Gastroesophageal sphincter (tissue), 4 donors: ENCODE data around the gene MATN1. TPM values are rescaled to one million over a fixed set of nuclear protein-coding genes. Genes with fewer than 3 reads are reported as not detected.

Source experiments
- ATAC-seq: fragments of 150-250 bp; one replicate; pipeline ENCODE4 v1.9.1; 2016; ENCODE audit warnings: mild to moderate bottlenecking, moderate library complexity
- H3K27ac ChIP-seq, 4 donors: fragments of 200-600 bp; sonication (generic) in 3 of 4; 1 replicate in 3 of 4; 2 replicates in 1 of 4; pipeline ENCODE4 v1.5.1; 2016 to 2019
- H3K27me3 ChIP-seq: fragments of 200-600 bp; sonication (generic); one replicate; pipeline ENCODE4 v1.5.1; 2019
- H3K36me3 ChIP-seq, 2 donors: fragments of 200-600 bp; sonication (generic); one replicate each; pipeline ENCODE4 v1.5.1; 2019; ENCODE audit warnings: control low read depth in 1 of 2
- H3K4me1 ChIP-seq, 3 donors: fragments of 200-600 bp; sonication (generic); 1 replicate in 2 of 3; 2 replicates in 1 of 3; pipeline ENCODE4 v1.5.1; 2016 to 2019; ENCODE audit warnings: control low read depth in 2 of 3
- H3K4me3 ChIP-seq, 2 donors: fragments of 200-600 bp; sonication (generic); one replicate each; pipeline ENCODE4 v1.5.1; 2019; ENCODE audit warnings: mild to moderate bottlenecking in 1 of 2, moderate library complexity in 1 of 2
- H3K9me3 ChIP-seq, 3 donors: fragments of 200-600 bp; sonication (generic); one replicate each; pipeline ENCODE4 v1.5.1; 2017 to 2019; ENCODE audit warnings: control low read depth in 2 of 3
- EP300 ChIP-seq: sonication (generic); formaldehyde crosslinking; IDR thresholded peaks from one replicate; pipeline ENCODE4 v1.6.1; 2017; ENCODE audit warnings: antibody characterized with exemption, mild to moderate bottlenecking
- POLR2A ChIP-seq, 2 donors: fragments of 450-650 bp; IDR thresholded peaks; one replicate each; pipeline ENCODE4 v1.6.1; 2017; ENCODE audit warnings: antibody characterized with exemption in 2 of 2, mild to moderate bottlenecking in 2 of 2, moderate library complexity in 1 of 2
- POLR2AphosphoS5 ChIP-seq: sonication (generic); formaldehyde crosslinking; IDR thresholded peaks from one replicate; pipeline ENCODE4 v1.6.1; 2017; ENCODE audit warnings: antibody characterized with exemption
- WGBS, 2 donors: methylation state at CpG; one replicate each; pipeline ENCODE4 v1.1.5; 2018; ENCODE audit warnings: low coverage in 1 of 2; 5-methylcytosine and 5-hydroxymethylcytosine counted together
- total RNA-seq, 4 donors: library from RNA; depleted of rRNA; stranded (reverse); fragments of >200 nt; gene quantifications; one replicate each; pipeline ENCODE4 v1.1.0, GENCODE V29; 2016
- TF ChIP-seq, protein P1 (sequence below), 4 experiments: fragments of 200-600 bp in 2 of 4; fragments of 450-650 bp in 2 of 4; sonication (generic) in 1 of 4; IDR thresholded peaks; one replicate each; pipeline ENCODE4 v1.5.1; 2017 to 2019; ENCODE audit warnings: antibody characterized with exemption in 4 of 4, mild to moderate bottlenecking in 2 of 4, moderate library complexity in 2 of 4

Gene MATN1
- total RNA-seq, 4 donors from 2014 or later: not detected

DNA sequence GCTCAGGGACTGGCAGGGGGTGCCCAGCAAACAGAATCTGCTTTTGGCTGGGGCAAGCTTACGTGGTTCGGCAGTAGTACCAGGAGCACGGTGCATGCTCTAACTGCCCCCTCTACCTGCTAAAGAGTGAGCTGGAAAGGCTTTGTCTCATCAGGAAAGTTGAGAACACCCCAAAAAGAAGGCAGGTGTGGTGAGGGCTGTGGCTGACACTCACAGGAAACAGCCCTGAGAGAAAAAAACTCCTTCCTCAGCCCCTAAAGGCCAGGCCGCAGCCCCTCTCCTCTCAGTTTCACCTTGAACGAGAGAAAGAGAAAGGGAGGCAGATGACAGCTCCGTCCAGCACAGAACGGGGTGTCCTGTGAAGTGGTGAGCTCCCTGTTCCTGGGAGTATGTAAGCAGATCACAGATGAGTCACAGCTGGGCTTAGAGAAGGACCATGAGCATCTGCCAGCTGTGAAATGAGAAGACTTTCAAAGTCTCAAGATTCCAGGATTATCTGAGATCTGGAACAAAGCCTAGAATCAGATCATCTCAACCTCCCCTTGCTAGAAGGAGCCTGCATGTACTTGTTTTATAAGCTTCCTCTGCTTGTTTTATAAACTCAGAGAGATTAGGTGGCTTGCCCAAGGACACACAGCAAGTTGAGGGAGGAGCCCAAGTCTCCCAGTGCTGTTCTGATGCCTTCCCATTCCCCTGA is 20.8 kb upstream of the MATN1 start:
- no peaks in the 10 kb centered on the region for H3K27me3 ChIP-seq
- H3K27ac ChIP-seq: peak overlapping the region in 1 of 4 donors; percentile 24
- no peak overlapping the region for H3K4me3 ChIP-seq
- peaks cover 0 to 16% (median 0%) of the 10 kb centered on the region in 3 donors for H3K4me1 ChIP-seq
- 92 to 94% methylated on average over 2 to 3 of the region's 7 CpGs for WGBS, 2 donors
- no peak for ATAC-seq
- no peaks in the 10 kb centered on the region for H3K9me3 ChIP-seq
- TF ChIP-seq POLR2A (IDR thresholded peaks at IDR 0.05): no peak
- no peaks in the 10 kb centered on the region for H3K36me3 ChIP-seq

- Histone ChIP-seq H3K27ac (peak overlapping the region in 1 of 4 donors; percentile 24), H3K4me1 (peaks cover 0 to 10% (median 0%) of the 10 kb centered on the region in 3 donors), H3K36me3 (no peaks in the 10 kb centered on the region), H3K27me3 (no peaks in the 10 kb centered on the region), H3K9me3 (no peaks in the 10 kb centered on the region), H3K4me3 (no peak overlapping the region)
- TF ChIP-seq POLR2AphosphoS5: no peak
- no peak for TF ChIP-seq EP300
- TF ChIP-seq POLR2A (IDR thresholded peaks at IDR 0.05): no peak
- TF ChIP-seq, protein P1, sequence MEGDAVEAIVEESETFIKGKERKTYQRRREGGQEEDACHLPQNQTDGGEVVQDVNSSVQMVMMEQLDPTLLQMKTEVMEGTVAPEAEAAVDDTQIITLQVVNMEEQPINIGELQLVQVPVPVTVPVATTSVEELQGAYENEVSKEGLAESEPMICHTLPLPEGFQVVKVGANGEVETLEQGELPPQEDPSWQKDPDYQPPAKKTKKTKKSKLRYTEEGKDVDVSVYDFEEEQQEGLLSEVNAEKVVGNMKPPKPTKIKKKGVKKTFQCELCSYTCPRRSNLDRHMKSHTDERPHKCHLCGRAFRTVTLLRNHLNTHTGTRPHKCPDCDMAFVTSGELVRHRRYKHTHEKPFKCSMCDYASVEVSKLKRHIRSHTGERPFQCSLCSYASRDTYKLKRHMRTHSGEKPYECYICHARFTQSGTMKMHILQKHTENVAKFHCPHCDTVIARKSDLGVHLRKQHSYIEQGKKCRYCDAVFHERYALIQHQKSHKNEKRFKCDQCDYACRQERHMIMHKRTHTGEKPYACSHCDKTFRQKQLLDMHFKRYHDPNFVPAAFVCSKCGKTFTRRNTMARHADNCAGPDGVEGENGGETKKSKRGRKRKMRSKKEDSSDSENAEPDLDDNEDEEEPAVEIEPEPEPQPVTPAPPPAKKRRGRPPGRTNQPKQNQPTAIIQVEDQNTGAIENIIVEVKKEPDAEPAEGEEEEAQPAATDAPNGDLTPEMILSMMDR (IDR thresholded peaks at IDR 0.05): no peak
- WGBS, 2 donors: 63 to 70% methylated on average over 2 to 4 of the region's 4 CpGs
- peak; percentile 16 for ATAC-seq
These were observed 20.2 kb upstream of the MATN1 start for GRCh38 chr1:30743584-30744059.

DNA sequence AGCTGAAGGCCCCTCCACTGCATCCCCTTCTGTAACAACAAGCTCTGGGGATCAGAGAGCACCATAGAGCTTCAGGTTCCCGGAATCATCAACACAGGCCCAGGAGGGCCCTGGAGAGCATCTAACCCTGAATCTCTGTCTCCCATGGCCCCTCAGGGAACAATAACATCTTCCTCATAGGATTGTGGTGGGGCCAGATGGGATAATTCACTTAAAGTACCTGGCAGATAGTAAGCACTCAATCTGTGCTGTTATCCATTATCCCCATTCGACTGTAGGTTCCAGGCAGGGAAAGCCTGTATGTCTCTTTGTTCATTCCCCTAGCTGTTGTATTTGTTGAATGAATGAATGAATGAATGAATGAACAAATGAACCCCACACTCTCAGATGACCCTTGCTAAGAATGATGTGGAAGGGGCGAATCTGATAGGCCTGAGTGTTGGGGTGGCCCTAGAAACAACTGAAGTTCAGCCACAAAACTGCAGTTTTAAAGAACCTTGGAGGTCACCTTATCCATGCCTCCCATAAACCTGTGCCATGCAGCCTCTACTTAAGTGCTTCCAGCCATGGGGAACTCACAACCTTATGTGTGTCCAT is 19.7 kb upstream of the MATN1 start:
- Histone ChIP-seq H3K27me3 (no peaks in the 10 kb centered on the region), H3K36me3 (no peaks in the 10 kb centered on the region), H3K27ac (no peak overlapping the region), H3K4me3 (no peak overlapping the region), H3K9me3 (no peaks in the 10 kb centered on the region), H3K4me1 (peaks cover 0 to 5% (median 0%) of the 10 kb centered on the region in 3 donors)
- 88 to 100% methylated on average over 1 to 2 of the region's 3 CpGs for WGBS, 2 donors
- TF ChIP-seq EP300: no peak
- no peak for TF ChIP-seq POLR2AphosphoS5
- no peak for TF ChIP-seq POLR2A (IDR thresholded peaks at IDR 0.05)
- TF ChIP-seq, protein P1 (IDR thresholded peaks at IDR 0.05): no peak
- no peak for ATAC-seq

DNA sequence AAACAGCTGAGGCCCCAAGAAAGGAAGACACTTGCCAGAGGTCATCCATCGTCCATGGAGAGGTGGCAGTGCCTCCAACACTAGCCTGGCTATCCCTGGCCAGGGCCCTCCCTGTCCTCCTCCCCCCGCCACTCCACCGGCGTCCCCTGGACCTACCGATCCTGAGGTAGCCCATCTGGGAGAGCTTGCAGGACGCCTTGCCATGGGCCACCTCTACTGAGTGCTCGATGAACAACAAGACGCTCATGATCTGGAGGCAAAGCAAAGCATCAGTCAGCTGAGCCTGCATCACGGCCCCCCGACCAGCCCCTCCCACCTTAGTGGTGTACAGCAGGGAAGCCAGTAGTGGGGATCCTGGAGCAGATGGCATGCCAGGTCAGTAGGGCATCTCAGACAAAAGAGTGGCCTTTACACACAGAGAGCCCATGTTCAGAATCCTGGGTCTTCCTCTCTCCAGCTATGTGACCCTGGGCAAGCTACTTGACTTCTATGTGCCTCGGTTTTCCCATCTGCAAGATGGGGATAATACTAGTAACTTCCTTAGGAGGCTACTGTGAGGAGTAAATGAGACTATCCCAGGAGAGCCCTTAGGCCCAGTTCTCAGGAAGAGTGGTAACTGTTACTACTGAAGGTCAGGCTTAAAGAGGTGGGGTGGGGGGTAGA is 19.0 kb upstream of the MATN1 start:
- TF ChIP-seq, protein P1 (IDR thresholded peaks at IDR 0.05): no peak
- no peak for TF ChIP-seq EP300
- no peak for TF ChIP-seq POLR2A (IDR thresholded peaks at IDR 0.05)
- no peak for TF ChIP-seq POLR2AphosphoS5
- H3K4me3 ChIP-seq: no peak overlapping the region
- no peak for ATAC-seq
- no peaks in the 10 kb centered on the region for H3K4me1 ChIP-seq
- no peaks in the 10 kb centered on the region for H3K9me3 ChIP-seq
- H3K27me3 ChIP-seq: no peaks in the 10 kb centered on the region
- H3K36me3 ChIP-seq: no peaks in the 10 kb centered on the region
- no peak overlapping the region for H3K27ac ChIP-seq
- 60% methylated on average over 1 of the region's 11 CpGs; no CpG with 5 or more reads in 1 of the 2 donors for WGBS, 2 donors

DNA sequence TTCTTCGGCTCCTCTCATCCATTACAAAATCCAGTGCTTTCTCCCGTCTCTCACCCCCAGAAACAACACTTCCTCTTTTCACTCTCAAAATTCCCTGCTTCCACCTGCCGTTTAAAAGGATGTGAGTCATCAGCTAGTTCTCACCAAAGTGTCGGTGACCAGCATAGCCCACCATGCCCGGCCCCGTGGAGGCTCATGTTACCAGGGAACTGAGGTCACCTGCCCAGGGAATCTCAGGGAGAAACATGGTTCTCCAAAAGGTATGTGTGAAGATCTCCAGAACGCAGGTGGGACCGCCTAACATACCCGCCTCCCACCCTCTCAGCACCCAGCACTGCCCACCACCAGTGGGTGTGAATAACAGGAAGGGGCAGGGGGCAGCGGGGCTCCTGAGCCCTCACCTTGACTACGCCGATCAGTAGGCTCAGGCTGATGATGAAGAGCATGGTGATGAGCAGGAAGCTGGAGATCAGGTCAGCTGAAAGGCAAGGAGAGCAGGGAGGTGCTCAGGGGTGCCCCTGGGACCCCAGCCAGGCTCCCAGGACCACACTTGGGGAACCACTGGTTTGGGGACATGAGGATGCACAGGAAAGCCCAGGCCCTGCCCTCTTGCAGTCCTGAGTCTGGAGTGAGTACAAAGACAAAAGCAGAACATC is 18.0 kb upstream of the MATN1 start:
- no peak for ATAC-seq

More for the DNA sequence above, 18.0 kb upstream of the MATN1 start:
- no peaks in the 10 kb centered on the region for H3K9me3 ChIP-seq
- H3K4me1 ChIP-seq: no peaks in the 10 kb centered on the region
- no peaks in the 10 kb centered on the region for H3K27me3 ChIP-seq
- no peaks in the 10 kb centered on the region for H3K36me3 ChIP-seq
- 31 to 59% methylated on average over 3 of the region's 12 CpGs for WGBS, 2 donors
- TF ChIP-seq EP300 (no peak), POLR2AphosphoS5 (no peak), POLR2A (IDR thresholded peaks at IDR 0.05) (no peak)
- TF ChIP-seq, protein P1 (IDR thresholded peaks at IDR 0.05): no peak
- H3K4me3 ChIP-seq: no peak overlapping the region
- no peak overlapping the region for H3K27ac ChIP-seq
